Right ventricle myocardium superior (tissue), 1 donor: ENCODE measurements around the gene PRKN. TPM values are rescaled to one million over a fixed set of nuclear protein-coding genes. Genes with fewer than 3 reads are reported as not detected.
"Not testable (repeated sequence)": the region's sequence is repeated elsewhere in the genome, so short reads cannot be mapped to it uniquely, and the experiment has no call there.

Source experiments
- ATAC-seq: fragments of 200-7000 bp; cut with Tn5 transposase; one replicate; pipeline ENCODE4 v1.9.1; 2020; ENCODE audit warnings: mild to moderate bottlenecking; ENCODE audit not compliant: poor library complexity
- DNase-seq: peaks from one replicate; pipeline ENCODE4 v3.0.0-alpha.2; 2020
- intact Hi-C: fragments of 100-400 bp; cut with DNase I; formaldehyde crosslinking; loops from one replicate; pipeline ENCODE4 v1.11.2; 2022
- total RNA-seq: library from RNA; stranded (reverse); fragmentation: NEBNext Ultra II Directional; extraction: Animal tissue kit (Norgen Biotek cat#: 25700); gene quantifications from one replicate; pipeline ENCODE4 v1.2.1, GENCODE V29; 2021
- donor health status: DM: no; HTN: yes; CAD: no; lungs with severe emphysema.

The PRKN gene
- total RNA-seq, 1 donor from 2014 or later = 20.6 TPM

DNA sequence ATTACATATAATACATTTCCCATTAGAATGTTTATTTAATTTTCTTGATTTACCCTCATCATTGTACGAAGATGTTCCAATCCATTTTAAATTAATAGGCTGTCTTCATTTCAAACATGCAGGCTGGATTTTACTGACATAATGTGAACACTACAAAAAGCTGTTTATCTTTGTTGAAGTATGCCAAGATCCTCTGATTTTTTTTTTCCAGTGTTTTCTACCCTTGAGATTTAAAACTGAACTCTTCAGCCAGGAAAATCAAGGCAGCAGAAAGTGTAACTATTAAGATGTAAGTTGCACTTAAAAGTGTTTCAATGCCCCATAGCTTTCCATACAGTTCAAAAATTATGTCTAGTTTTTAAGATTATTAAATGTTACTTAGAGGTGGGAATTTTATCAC, 43.5 kb downstream of the PRKN start:
- ATAC-seq (peak; percentile 60), DNase-seq (no peak)
- intact Hi-C loops = no loop called here

DNA sequence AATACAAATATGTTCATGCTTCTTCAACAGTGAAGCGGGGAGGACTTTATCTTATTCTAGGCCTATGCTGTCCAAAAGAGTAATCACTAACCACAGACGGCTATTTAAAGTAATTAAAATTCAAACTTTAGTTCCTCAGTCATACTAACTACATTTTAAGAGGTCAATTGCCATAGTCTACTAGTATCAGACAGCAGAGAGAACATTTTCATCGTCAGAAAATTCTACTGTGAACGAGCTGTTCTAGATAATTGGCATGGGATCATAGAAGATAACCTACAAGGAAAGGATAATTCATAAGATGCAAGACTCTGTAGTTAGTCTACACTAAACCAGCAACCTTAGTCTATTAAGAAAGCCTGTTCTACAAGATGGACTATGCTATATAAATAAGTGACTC, 44.4 kb downstream of the PRKN start:
- DNase-seq = no peak
- intact Hi-C loops = no loop called here
- ATAC-seq = peak; percentile 63

DNA sequence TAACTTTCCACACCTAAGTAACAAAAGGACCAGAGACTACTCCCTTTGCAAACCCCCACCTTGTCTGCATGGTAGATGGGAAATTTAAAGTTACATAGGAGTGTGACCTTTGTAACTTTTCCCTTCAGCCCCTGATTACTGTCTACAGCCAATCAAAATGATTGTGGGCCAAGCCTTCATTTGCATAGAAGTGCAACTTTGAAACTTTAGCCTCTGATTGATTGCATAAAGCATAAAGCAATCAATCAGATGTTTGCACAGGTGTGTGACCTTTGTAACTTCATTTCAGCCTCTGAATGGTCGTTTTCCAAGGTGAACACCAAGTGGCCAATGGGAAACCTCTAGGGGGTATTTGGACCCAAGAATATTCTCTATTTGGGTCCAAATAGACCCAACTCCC, 46.1 kb downstream of the PRKN start:
- DNase-seq (no peak), ATAC-seq (no peak)
- intact Hi-C loops = no loop called here

DNA sequence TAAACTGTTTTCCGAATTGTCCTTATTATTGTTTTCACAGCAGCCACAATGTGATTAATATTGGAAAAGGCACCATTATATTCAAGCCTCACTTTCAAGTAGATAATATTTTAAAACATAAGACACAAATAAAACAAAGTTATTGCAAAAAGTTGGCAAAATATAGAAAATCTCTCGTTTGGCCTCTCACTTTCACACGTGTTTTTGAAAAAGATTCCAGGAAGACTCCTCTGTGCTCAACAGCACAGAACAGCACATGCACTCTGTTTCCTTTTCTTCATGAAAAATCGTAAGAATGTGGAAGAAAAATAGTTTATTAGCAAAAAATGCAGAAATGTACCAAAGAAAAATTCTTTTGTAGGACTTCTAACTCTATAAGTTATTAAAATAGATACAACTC, 46.7 kb downstream of the PRKN start:
- intact Hi-C loops = no loop called here
- ATAC-seq (no peak), DNase-seq (no peak)

DNA sequence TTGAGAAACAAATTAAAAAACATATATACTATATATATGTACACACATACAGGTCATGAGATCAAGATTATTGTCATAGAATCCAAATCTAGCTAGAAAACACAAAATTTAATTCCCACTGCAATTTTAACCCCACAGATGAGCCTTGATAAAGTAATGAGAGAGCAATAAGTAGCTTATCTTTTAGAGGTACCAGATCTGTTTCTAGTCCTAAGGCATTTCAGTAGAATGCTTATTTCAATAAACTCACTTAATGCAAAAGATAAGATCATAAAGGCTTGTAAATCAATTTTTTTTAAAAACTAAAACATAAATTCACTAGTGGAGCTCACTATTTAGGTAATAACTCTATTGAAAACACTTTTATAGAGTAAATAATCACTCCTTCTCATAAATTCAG, 47.2 kb downstream of the PRKN start:
- DNase-seq (no peak), ATAC-seq (no peak)
- intact Hi-C loops = no loop called here

DNA sequence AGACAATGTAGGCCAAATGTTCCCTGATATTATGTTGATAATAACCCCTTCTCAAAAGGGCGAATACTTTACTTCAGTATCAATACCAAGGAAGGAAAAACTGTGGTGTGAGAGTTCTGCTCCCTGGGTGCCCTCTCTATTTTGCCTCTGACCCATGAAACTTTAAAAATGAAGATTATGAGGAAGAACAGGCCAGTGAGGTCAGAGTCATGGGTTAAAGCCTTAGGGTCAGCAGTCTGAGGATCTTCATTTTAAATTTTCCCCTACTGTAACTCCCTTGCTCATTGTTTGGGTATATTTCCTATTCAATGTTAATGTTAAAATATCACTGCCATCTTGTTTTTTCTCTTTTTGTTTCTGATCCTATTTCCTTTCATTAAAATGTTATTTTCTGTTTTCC, 47.9 kb downstream of the PRKN start:
- DNase-seq = no peak
- intact Hi-C loops = loop anchor here (10.0 kb wide), 1 partner anchor 45 kb away; the partner anchor contains the start of genes PACRG and PRKN
- ATAC-seq = no peak

DNA sequence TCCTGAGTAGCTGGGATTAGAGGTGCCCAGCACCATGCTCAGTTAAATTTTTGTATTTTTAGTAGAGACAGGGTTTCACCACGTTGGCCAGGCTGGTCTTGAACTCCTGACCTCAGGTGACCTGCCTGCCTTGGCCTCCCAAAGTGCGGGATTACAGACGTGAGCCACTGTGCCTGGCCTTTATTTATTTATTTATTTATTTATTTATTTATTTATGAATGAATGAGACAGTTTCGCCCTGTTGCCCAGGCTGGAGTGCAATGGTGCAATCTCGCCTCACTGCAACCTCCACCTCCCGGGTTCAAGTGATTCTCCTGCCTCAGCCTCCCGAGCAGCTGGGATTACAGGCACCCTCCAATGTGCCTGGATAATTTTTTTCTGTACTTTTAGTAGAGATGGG, 48.7 kb downstream of the PRKN start:
- intact Hi-C loops = loop anchor here (10.0 kb wide), 1 partner anchor 46 kb away; the partner anchor contains the start of genes PACRG and PRKN
- not testable (repeated sequence) for DNase-seq, ATAC-seq

DNA sequence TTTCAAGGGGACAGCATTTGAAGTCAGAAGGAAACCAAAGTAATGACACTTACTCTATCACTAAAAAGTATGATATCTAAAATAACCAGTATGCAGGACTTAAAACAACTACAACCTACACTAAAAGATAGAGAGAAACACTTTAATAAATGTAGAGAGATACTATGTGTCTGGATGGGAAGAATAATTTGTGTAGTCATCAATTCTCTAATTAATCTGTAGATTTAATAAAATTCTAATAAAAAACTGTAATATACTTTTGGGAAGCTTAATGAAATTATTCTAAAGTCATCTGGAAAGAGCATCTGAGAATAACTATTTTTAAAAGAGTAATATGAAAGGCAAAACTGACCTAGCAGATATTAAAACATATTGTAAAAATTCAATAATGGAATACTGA, 52.1 kb downstream of the PRKN start:
- intact Hi-C loops = loop anchor here (10.0 kb wide), 1 partner anchor 49 kb away; the partner anchor contains the start of genes PACRG and PRKN
- DNase-seq = no peak
- no peak for ATAC-seq

DNA sequence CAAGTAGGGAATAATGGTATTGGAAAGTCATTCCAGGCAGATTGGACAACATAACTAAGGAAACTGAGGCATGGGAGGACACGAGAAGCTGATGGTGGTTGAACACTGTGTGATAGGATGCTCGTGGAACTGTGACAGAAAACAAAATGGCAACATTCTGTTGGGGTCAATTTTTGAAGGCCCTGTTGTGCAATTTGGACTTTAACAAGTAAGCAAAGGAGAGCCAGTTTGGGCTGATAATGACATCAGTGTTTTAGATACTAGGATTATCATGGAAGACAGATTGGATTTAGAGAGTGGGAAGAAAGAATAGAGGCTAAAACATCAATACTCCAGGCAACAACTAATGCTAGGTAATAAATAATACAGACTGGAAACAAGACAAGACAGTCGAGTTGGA, 53.1 kb downstream of the PRKN start:
- no peak for ATAC-seq
- DNase-seq = no peak
- intact Hi-C loops = loop anchor here (10.0 kb wide), 1 partner anchor 50 kb away; the partner anchor contains the start of genes PACRG and PRKN

DNA sequence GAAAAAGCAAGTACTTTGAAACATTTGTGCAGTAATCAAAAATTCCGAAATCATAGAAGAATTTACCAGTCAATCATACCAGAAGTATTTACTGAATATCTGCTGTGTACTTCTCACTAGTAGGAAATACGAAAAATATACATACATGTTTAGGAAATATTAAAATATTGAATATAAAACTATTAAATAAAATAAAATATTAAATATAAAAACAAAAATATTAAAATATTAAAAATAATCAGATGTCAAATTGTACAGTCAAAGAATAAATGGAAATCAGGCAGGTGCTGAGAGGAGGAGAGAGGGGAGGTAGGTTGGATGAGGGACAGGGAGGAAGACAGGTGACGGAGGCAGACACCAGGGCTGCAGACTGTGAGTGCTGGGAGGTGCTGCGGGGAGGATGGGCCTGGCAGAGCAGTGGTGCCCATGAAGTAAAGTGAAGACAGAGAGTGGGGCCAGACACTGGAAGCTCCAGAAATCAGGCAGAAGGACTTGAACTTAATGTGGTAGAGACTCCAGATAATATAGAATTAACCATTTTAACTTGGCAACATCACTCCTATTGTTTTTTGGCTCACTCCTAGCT, 55.9 kb downstream of the PRKN start:
- DNase-seq (peak; percentile 55), ATAC-seq (peak; percentile 79)
- intact Hi-C loops = loop anchor here (10.0 kb wide), 1 partner anchor 53 kb away; the partner anchor contains the start of genes PACRG and PRKN

DNA sequence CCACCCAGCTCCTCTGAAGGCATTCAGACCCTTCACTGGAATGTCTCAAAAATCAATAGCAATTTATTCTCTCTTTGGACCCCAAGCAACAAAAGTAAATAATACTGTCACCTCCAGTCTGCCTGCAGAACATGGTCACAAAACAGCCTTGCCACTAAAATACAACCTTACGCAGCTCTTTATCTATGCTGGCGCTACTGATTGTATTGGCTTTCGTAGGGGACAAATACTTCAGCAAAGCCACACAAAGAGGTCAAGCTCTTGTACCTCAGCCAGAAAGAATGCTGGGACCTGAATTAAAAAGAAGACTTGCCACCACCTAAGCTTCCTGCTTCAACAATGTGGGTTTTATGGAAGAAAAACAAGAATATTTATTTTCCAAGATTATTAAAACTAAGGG, 57.2 kb downstream of the PRKN start:
- ATAC-seq = peak; percentile 82
- intact Hi-C loops = loop anchor here (10.0 kb wide), 1 partner anchor 54 kb away; the partner anchor contains the start of genes PACRG and PRKN
- DNase-seq = no peak

DNA sequence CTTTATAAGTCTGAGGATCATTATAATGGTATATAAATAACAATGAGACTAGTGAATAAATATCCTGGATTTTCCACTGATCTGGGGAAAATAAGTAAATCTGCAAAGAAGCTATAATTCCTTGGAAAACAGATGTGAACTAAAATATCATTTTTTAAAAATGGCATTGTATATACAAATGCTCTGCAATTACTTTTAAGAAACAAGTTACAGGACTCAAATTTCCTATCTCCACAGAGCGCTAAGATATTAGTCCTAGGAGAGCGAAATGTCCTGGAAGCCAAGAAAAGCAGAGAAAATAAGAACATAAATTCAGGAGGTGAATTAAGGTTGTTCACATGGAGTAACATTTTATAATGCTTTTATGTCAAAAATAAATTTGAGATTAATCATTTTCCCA, 61.3 kb downstream of the PRKN start:
- DNase-seq (no peak), ATAC-seq (no peak)
- intact Hi-C loops = no loop called here

DNA sequence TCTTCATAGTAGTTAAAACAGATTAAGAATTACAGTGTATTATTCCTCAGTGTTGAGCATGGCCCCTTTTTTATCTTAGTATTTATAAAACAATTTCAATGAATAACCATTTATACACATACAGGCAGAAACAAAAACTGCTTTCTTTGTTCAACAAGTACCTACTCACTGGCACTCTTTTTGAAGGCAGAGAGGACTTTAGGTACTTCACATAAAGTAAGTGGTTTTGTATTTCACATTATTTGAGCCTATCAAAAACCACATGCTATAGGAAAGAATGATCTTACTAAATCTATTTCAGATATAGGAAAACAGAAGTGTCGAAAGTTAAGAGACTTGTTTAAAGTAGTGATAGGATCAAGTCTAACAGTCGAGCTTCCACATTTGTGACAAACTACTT, 73.8 kb downstream of the PRKN start:
- ATAC-seq = no peak
- no peak for DNase-seq
- intact Hi-C loops = no loop called here

DNA sequence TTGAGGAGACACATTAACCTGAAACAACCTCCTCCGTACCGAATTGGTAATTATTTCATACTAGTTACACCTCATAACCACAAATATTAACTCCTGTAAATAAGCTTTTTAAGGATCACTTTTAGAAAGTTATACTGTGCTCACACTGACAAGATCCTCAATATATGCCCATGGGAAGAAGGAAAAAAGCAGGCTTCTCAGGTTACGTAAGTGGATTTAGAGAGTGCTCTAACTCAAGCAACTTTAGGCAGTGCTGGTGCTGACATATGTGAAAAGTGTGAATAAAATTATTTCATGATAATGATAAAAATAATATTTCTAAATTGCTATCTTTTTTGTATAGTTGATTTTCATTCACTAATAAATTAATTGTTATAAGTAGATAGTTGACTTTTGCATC, 76.1 kb downstream of the PRKN start:
- no peak for DNase-seq
- intact Hi-C loops = no loop called here
- no peak for ATAC-seq

DNA sequence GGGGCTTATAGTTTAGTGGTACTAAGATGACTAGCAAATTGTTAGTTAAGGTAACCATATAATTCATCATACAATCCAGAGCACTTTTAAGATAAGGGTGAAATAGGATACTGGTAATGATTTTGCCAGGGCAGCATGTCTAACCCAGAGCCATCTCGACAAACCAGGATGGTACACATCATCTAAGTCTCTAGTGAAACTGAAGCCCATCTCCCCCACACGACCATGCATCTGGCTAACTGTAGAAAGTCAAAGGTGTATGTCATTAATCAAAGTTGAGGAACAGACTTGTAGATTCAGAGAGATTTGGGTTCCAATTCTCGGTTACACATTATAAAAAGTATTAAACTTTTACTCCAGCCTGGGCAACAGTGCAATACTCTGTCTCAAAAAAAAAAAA, 78.3 kb downstream of the PRKN start:
- DNase-seq = no peak
- intact Hi-C loops = no loop called here
- ATAC-seq = no peak

DNA sequence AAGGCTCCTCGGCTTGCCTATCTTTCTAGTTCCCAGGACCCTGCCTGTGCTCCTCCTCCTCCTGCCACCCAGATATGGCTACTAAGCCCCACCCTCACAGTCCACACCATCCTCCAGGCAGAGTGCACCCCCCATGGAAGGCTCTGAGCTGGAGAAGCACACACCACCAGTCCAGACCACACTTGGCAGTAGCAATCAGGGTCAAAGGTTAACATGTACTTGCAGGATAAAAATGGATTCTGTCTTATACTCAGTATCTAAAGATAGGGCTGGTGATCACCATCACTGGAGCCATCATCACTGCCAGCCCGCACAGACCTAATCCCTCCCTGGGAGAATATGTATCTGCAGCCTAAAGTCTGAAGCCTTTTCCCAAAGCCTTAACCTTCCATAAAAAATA, 83.4 kb downstream of the PRKN start:
- DNase-seq (no peak), ATAC-seq (peak; percentile 36)
- intact Hi-C loops = no loop called here

DNA sequence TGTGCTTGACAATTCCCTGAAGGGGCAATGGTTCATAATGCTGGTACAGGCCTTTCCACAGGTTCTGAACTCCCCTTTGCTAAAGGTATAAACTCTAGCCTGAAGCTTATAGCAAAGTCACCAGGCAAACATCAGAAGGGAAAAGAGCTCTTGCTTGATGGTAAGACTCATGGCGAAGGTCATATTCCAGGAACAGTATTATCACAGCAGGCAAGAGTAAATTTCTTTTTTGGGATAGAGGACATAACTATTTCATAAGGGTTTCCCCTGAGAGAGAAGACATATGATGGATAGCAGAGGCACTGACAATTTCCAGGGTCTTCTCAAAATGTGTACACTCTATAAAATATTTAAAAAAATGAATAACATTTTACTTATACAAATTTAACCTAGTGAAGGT, 86.8 kb downstream of the PRKN start:
- ATAC-seq = peak; percentile 39
- intact Hi-C loops = no loop called here
- no peak for DNase-seq

DNA sequence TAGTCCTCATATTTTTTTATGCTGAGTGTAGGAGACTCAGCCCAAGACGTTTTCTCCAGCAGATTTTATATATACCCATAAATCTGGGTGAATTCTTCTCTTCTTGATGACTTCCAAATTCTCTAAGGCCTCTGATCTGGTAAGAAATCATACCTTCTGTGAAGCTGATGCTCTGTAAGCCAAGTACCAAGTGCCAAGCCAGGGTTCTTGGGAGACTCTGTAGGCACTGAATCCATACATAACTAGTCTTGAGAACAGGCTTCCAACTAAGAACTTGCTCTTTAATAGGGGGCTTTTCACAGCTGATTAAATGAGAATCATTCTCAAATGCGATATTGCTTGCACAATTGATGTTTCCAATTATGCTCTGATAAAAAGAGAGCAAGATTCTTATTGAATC, 87.6 kb downstream of the PRKN start:
- DNase-seq (no peak), ATAC-seq (no peak)
- intact Hi-C loops = no loop called here

DNA sequence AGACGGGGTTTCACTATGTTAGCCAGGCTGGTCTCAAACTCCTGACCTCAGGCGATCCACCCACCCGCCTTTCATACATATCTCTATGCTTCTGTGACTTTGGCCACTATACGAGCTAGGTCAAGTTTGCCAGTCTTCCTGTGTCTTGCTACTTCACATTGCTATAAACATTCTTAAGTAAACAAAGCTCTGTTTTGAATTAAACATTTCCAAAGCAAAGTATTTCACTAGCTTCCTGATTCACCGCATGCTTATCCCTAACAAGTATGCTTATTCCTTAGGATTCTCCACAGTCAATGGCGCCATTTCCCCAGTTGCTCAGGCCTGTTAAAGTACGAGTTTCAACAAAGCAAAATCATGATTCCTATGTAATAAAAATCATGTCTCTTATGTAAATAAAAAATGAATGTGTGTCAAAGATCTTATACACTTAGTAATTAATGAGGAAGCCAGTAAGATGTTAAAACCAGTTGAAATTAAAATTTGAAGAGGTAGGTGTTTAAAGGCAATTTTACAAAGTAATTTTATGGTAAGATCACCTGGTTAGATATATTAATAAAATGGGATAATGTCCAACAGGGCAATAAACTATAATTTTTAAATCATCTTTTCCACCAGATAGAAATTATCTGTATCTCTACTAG, 88.5 kb downstream of the PRKN start:
- no peak for ATAC-seq
- intact Hi-C loops = no loop called here
- DNase-seq = no peak

DNA sequence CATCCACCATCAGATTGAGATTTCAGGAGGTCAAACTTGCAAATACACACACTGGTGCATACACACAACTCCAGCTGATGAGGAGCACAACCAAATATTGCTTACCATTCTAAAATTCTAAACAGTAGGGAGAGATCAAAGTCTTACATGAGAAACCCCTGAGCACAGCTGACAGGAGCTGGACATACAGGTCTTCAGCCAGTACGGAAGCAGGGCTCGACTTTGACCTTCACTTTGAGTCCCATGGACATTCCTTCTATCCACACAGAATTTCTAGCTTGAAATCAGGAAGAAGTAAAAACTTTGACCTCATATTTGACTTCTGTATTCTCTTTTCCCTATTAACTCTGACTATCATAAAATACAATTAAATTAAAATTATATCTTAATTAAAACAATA, 90.2 kb downstream of the PRKN start:
- intact Hi-C loops = no loop called here
- DNase-seq = no peak
- ATAC-seq = no peak
